Measurements from ENCODE around the gene ZNF445. TPM values are rescaled to one million over a fixed set of nuclear protein-coding genes. Genes with fewer than 3 reads are reported as not detected.
"Not testable (repeated sequence)": the region's sequence is repeated elsewhere in the genome, so short reads cannot be mapped to it uniquely, and the experiment has no call there.

Gene ZNF445
- total RNA-seq, 4 donors from 2014 or later = 9.6 to 15.7 (median 13.6) TPM

DNA sequence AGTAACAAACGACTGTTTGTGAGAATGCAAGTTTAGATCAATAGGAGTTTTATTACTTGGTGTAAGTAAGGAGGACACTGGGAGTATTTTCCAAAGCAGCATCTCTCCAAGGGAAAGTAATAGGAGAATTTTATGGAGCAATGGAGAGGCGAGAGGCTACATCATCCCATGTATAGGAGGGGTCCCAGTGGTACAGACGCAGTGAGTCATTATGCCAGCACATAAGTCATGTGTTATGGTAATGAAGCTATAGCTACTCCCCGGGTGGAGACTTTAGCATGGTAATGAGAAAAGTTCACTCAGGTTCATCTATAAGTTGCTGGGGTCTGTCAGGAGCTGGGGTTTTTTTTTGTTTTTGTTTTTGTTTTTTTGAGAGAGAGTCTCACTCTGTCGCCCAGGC is 29.5 kb upstream of the ZNF445 start:
- peaks cover 0 to 47% (median 7%) of the 10 kb centered on the region in 4 donors for H3K9me3 ChIP-seq
- H3K4me1 ChIP-seq = peaks cover 0 to 30% (median 6%) of the 10 kb centered on the region in 4 donors
- peaks cover 0 to 50% (median 0%) of the 10 kb centered on the region in 3 donors for H3K36me3 ChIP-seq
- WGBS, 2 donors = 87 to 91% methylated on average over 5 of the region's 5 CpGs
- no peak overlapping the region for H3K27ac ChIP-seq
- no peaks in the 10 kb centered on the region for H3K27me3 ChIP-seq
- DNase-seq (ENCODE audit: low spot score in 2 of 2) = no peak
- no peak overlapping the region for H3K4me3 ChIP-seq
- TF ChIP-seq POLR2A (IDR thresholded peaks at IDR 0.05) (no peak), EP300 (IDR thresholded peaks at IDR 0.05) (no peak)
- TF ChIP-seq, protein P1, sequence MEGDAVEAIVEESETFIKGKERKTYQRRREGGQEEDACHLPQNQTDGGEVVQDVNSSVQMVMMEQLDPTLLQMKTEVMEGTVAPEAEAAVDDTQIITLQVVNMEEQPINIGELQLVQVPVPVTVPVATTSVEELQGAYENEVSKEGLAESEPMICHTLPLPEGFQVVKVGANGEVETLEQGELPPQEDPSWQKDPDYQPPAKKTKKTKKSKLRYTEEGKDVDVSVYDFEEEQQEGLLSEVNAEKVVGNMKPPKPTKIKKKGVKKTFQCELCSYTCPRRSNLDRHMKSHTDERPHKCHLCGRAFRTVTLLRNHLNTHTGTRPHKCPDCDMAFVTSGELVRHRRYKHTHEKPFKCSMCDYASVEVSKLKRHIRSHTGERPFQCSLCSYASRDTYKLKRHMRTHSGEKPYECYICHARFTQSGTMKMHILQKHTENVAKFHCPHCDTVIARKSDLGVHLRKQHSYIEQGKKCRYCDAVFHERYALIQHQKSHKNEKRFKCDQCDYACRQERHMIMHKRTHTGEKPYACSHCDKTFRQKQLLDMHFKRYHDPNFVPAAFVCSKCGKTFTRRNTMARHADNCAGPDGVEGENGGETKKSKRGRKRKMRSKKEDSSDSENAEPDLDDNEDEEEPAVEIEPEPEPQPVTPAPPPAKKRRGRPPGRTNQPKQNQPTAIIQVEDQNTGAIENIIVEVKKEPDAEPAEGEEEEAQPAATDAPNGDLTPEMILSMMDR (IDR thresholded peaks at IDR 0.05) = no peak

DNA sequence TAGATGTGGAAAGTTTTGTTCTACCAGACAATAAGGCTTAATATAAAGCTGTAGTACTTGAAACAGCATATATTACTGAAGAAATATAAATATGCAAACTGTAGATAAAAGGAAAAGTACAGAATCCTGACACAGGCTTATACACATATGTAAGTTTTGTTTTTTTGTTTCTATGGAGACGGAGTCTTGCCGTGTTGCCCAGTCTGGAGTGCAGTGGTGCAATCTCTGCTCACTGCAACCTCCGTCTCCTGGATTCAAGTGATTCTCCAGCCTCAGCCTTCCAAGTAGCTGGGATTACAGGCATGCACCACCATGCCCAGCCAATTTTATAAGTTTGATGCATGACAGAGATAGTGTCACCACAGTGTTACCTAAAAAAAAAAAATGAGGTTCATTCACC is 29.1 kb upstream of the ZNF445 start:
- Histone ChIP-seq H3K36me3 (peaks cover 0 to 54% (median 3%) of the 10 kb centered on the region in 3 donors), H3K27me3 (no peaks in the 10 kb centered on the region), H3K4me3 (no peak overlapping the region), H3K27ac (no peak overlapping the region), H3K9me3 (peaks cover 0 to 51% (median 7%) of the 10 kb centered on the region in 4 donors), H3K4me1 (peaks cover 0 to 28% (median 6%) of the 10 kb centered on the region in 4 donors)
- WGBS, 2 donors = 90 to 92% methylated on average over 3 of the region's 3 CpGs
- no peak for DNase-seq (ENCODE audit: low spot score in 2 of 2)
- TF ChIP-seq POLR2A (IDR thresholded peaks at IDR 0.05) (no peak), EP300 (IDR thresholded peaks at IDR 0.05) (no peak)
- TF ChIP-seq, protein P1 (IDR thresholded peaks at IDR 0.05) = no peak

DNA sequence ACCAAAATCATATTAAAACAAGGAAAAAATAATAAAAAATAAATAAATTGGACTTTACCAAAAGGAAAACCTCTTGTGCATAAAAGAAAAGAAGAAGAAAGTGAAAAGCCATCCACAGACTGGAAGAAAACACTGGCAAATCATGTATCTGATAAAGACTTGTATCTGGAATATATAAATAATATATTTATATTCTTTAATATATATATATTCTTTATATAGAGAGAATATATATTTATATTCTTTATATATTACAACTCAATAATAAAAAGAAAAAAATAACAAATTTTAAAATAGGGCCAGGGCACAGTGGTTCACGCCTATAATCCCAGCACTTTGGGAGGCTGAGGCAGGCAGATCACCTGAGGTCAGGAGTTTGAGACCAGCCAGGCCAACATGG is 27.1 kb upstream of the ZNF445 start:
- Histone ChIP-seq H3K4me3 (no peak overlapping the region), H3K36me3 (peaks cover 0 to 74% (median 5%) of the 10 kb centered on the region in 3 donors), H3K27ac (no peak overlapping the region), H3K4me1 (peaks cover 0 to 20% (median 6%) of the 10 kb centered on the region in 4 donors), H3K27me3 (no peaks in the 10 kb centered on the region), H3K9me3 (peaks cover 0 to 71% (median 13%) of the 10 kb centered on the region in 4 donors)
- 92 to 96% methylated on average over 1 of the region's 1 CpG for WGBS, 2 donors
- no peak for DNase-seq (ENCODE audit: low spot score in 2 of 2)
- TF ChIP-seq EP300 (IDR thresholded peaks at IDR 0.05) = no peak
- no peak for TF ChIP-seq POLR2A (IDR thresholded peaks at IDR 0.05)
- TF ChIP-seq, protein P1 (IDR thresholded peaks at IDR 0.05) = no peak

DNA sequence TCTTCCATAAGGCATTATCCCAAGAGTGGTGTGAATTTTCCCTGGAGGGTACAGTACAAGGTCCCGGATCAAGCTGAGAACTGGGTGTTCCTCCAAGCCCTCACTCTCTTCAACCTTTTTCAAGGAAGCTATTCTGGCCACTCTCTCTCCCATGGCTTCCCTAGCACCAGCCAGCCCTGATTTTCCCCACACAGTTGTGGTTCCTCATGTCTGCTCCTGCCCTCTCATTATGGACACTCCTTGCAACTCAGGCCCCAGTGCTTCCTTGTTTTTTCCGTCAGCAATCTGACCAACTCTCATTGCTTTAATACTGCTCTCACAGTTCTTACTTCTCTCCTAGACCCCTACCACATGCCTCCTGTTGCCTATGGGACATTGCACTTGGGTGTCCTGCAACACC is 25.7 kb upstream of the ZNF445 start:
- not testable (repeated sequence) for H3K4me3 ChIP-seq; H3K27me3 ChIP-seq; DNase-seq (ENCODE audit: low spot score in 2 of 2); H3K4me1 ChIP-seq; H3K27ac ChIP-seq
- Histone ChIP-seq H3K36me3 (peaks cover 0 to 88% (median 5%) of the 10 kb centered on the region in 3 donors), H3K9me3 (peaks cover 0 to 85% (median 20%) of the 10 kb centered on the region in 4 donors)
- 100% methylated on average over 2 of the region's 2 CpGs for WGBS, 2 donors

DNA sequence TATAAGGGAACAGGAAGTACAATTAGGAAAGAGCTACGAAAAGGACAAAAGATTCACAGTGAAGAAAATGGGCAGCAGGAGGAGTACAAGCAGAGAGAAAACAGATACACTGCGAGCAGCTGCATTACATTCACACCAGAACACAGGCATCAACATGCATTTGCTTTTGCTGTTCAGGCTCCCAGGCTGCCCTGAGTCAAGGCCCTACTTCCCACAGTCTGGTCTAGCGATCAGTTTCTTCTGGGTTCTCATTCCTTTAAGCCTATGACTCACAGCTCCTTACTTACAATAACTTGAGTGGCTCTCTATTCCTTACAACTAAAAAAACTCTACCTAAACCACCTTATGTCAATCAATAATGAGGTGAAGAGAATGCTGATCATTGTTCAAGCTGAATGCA is 24.5 kb upstream of the ZNF445 start:
- H3K27ac ChIP-seq = no peak overlapping the region
- no peaks in the 10 kb centered on the region for H3K4me1 ChIP-seq
- no peak for DNase-seq (ENCODE audit: low spot score in 2 of 2)
- WGBS, 2 donors = 92 to 96% methylated on average over 3 of the region's 3 CpGs
- peaks cover 0 to 89% (median 5%) of the 10 kb centered on the region in 3 donors for H3K36me3 ChIP-seq
- peaks cover 0 to 93% (median 21%) of the 10 kb centered on the region in 4 donors for H3K9me3 ChIP-seq
- TF ChIP-seq, protein P1 (IDR thresholded peaks at IDR 0.05) = no peak
- TF ChIP-seq POLR2A (IDR thresholded peaks at IDR 0.05) (no peak), EP300 (IDR thresholded peaks at IDR 0.05) (no peak)
- H3K27me3 ChIP-seq = no peaks in the 10 kb centered on the region
- H3K4me3 ChIP-seq = no peak overlapping the region

DNA sequence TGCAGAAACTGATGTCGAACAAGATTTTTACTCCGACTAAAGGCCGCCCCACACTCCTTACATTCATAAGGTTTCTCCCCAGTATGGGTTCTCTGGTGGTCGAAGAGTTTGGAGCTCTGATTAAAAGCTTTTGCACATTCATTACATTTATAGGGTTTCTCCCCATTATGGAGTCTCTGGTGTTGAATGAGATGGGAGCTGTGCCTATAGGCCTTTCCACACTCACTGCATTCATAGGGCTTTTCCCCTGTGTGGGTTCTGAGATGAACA is 22.4 kb upstream of the ZNF445 start:
- 98 to 100% methylated on average over 4 of the region's 4 CpGs for WGBS, 2 donors
- H3K4me1 ChIP-seq; H3K4me3 ChIP-seq; H3K27me3 ChIP-seq; DNase-seq (ENCODE audit: low spot score in 2 of 2); H3K27ac ChIP-seq: not testable (repeated sequence)
- peaks cover 0 to 89% (median 5%) of the 10 kb centered on the region in 3 donors for H3K36me3 ChIP-seq
- peaks cover 0 to 91% (median 20%) of the 10 kb centered on the region in 4 donors for H3K9me3 ChIP-seq
